K562 (cell line): Measurements from ENCODE around the gene ZNF750. TPM values are rescaled to one million over a fixed set of nuclear protein-coding genes. Genes with fewer than 3 reads are reported as not detected.
A peak's percentile ranks its signal among the peaks of the same experiment; 100 is the strongest.

Experiments used
- CBX1 ChIP-seq: sonication (generic); IDR thresholded peaks from 2 replicates; pipeline ENCODE4 v1.6.1; 2016; ENCODE audit warnings: antibody characterized with exemption, low read depth, mild to moderate bottlenecking
- CHD7 ChIP-seq: fragments of 200-600 bp; sonication (generic); IDR thresholded peaks from one replicate; pipeline ENCODE4 v1.6.1; 2012; ENCODE audit warnings: mild to moderate bottlenecking, low read depth, low read length, inconsistent platforms
- ETV1 ChIP-seq: fragments of 450-650 bp; conservative IDR thresholded peaks from 2 replicates; pipeline ENCODE4 v1.6.1; 2016; ENCODE audit warnings: missing genetic modification characterization, control low read depth, low read depth, missing compliant biosample characterization
- HNRNPK ChIP-seq: fragments of 200-400 bp; formaldehyde crosslinking; IDR thresholded peaks from one replicate; pipeline ENCODE4 v1.6.1; 2018; ENCODE audit warnings: mild to moderate bottlenecking, low read depth, low read length; ENCODE audit not compliant: poor library complexity, severe bottlenecking
- OTX1 ChIP-seq: fragments of 450-650 bp; formaldehyde crosslinking; IDR thresholded peaks from 2 replicates; pipeline ENCODE4 v1.4.0; 2022; ENCODE audit warnings: mild to moderate bottlenecking
- TAF1 ChIP-seq: IDR thresholded peaks from 2 replicates; pipeline ENCODE4 v1.6.1; 2011; ENCODE audit warnings: mild to moderate bottlenecking, low read length, moderate library complexity; ENCODE audit not compliant: insufficient read depth, control insufficient read depth, severe bottlenecking; ENCODE audit errors: extremely low read depth
- TFAP4 ChIP-seq: sonication (generic); formaldehyde crosslinking; IDR thresholded peaks from 2 replicates; pipeline ENCODE4 v1.8.0; 2022; ENCODE audit warnings: missing genetic modification reagents, mild to moderate bottlenecking, moderate library complexity, borderline replicate concordance
- TRIM25 ChIP-seq: fragments of 450-650 bp; IDR thresholded peaks from 2 replicates; pipeline ENCODE4 v1.7.0; 2016; ENCODE audit warnings: borderline replicate concordance
- WHSC1 ChIP-seq: IDR thresholded peaks from one replicate; pipeline ENCODE4 v1.6.1; 2012; ENCODE audit warnings: low read length, control low read depth, inconsistent platforms
- ZBTB8A ChIP-seq: fragments of 450-650 bp; IDR thresholded peaks from 2 replicates; pipeline ENCODE4 v1.6.1; 2018; ENCODE audit warnings: mild to moderate bottlenecking, moderate library complexity; ENCODE audit not compliant: partially characterized antibody
- ZNF134 ChIP-seq: fragments of 250-450 bp; sonication (Bioruptor Pico); conservative IDR thresholded peaks from 2 replicates; pipeline ENCODE4 v1.4.0; 2020
- ZNF174 ChIP-seq: fragments of 250-450 bp; sonication (Bioruptor Pico); IDR thresholded peaks from 2 replicates; pipeline ENCODE4 v1.4.0; 2020; ENCODE audit warnings: mild to moderate bottlenecking
- ZNF79 ChIP-seq: fragments of 250-450 bp; sonication (Bioruptor Pico); IDR thresholded peaks from 2 replicates; pipeline ENCODE4 v1.4.0; 2020; ENCODE audit warnings: low read depth, mild to moderate bottlenecking, moderate library complexity
- polyA plus RNA-seq, 8 experiments: library from polyadenylated mRNA; depleted of rRNA in 4 of 8; stranded (reverse) in 5 of 8; unstranded in 3 of 8; fragments of >200 nt; fragmentation: Nextera tagmentation in 2 of 8; fragmentation: Illumina TruSeq in 1 of 8; extraction: Ambion mirVana in 2 of 8; extraction: Trizol in 1 of 8; gene quantifications; 2 replicates each; pipeline versions ENCODE4 v1.2.1 to v1.2.3, GENCODE V29; 2011 to 2014; ENCODE audit warnings: inconsistent platforms in 1 of 8, missing spikeins in 1 of 8
- total RNA-seq, 7 experiments: library from RNA; depleted of rRNA in 6 of 7; stranded (reverse); fragments of >200 nt in 6 of 7; fragmentation: Illumina TruSeq in 2 of 7; extraction: Trizol in 2 of 7; gene quantifications; 2 replicates each; pipeline versions ENCODE4 v1.2.1 to v1.2.3, GENCODE V29; 2011 to 2021; ENCODE audit warnings: low replicate concordance in 1 of 7

ZNF750 gene
- total and polyA plus RNA-seq, 9 of the 15 experiments (the other 6 are each of a cell fraction or from before 2014, with no cell fraction given), result not detected

- no peak for TF ChIP-seq ZBTB8A
- TF ChIP-seq OTX1 (CRISPR knock-in tag), result no peak
- no peak for TF ChIP-seq TRIM25
- TF ChIP-seq HNRNPK, result no peak
- no peak for TF ChIP-seq ETV1 (tag)
- no peak for TF ChIP-seq ZNF134
- no peak for TF ChIP-seq TAF1
- TF ChIP-seq WHSC1, result no peak
- no peak for TF ChIP-seq CBX1
- TF ChIP-seq CHD7, result no peak
- no peak for TF ChIP-seq ZNF79 (CRISPR knock-in tag)
- no peak for TF ChIP-seq ZNF174 (CRISPR knock-in tag)
- TF ChIP-seq TFAP4, result peak; percentile 59; the same call in 1 of the 2 replicates
Observed at GRCh38 chr17:82863941-82864712, 24.3 kb upstream of the ZNF750 start (continued).
